AML-193 (cell line): Measurements from ENCODE around the gene PSMG1.
"Not testable (repeated sequence)": the region's sequence is repeated elsewhere in the genome, so short reads cannot be mapped to it uniquely, and the experiment has no call there.

Experiments used
- DNase-seq, 2 experiments: peaks; one replicate each; lab custom pipeline; 2025; lab: John Stamatoyannopoulos, UW

Gene PSMG1, protein sequence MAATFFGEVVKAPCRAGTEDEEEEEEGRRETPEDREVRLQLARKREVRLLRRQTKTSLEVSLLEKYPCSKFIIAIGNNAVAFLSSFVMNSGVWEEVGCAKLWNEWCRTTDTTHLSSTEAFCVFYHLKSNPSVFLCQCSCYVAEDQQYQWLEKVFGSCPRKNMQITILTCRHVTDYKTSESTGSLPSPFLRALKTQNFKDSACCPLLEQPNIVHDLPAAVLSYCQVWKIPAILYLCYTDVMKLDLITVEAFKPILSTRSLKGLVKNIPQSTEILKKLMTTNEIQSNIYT

DNA sequence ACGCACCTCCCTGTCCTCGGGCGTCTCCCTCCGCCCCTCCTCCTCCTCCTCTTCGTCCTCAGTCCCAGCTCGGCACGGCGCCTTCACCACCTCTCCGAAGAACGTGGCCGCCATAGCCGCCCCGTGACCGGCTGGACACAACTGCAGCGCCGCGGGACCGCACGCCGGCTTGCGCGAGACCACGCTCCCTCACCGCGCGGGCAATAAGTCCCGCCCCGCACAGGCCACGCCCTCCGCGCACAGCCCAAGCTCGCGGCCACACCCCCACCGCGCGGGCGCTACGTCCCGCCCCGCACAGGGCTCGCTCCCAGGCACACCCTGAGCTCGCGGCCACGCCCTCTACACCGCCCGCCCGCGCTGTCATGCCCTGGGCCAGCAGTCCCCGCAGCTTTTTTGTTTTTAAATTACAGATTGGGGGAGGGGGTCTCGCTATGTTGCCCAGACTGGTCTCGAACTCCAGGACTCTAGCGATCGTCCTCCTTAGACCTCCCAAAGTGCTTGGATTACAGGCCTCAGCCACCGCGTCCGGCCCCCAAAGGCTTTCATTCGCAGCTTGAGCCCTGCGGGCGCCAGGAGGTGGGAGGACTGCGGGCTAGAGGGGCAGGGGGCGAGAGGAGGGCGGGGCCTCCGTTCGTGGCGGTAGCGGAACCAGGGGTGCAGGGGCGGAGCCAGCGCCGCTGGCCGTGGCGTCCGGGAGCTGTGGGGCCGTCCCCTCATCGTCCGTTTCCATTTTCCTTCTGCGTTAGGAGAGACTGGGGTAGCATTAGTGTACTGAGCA, at the start of gene PSMG1:
Gene PSMG1 (minus strand): TSS at position 180 of the 778 bp plus-strand sequence. CDS start 66 bp downstream, at position 114.
- DNase-seq = peak; percentile 87 to 93

DNA sequence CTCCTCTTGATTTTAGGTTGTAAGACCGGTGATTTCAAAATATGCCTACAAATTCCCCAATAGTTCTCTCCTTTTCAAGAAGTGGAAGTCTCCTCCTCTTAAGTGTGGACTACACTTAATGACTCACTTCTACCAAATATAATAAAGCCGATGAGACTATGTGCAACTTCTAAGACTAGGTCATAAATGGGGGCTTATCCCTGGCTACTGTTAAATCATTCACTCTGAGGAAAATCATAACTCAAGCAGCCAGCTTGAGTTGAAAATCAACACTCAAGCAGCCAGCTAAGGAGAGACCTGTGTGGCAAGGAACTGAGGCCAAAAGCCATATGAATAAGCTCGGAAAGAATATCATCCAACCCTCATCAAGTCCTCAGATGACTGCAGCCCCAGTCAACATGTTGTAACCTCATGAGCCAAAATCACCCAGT, 49.6 kb upstream of the PSMG1 start:
- DNase-seq = no peak

DNA sequence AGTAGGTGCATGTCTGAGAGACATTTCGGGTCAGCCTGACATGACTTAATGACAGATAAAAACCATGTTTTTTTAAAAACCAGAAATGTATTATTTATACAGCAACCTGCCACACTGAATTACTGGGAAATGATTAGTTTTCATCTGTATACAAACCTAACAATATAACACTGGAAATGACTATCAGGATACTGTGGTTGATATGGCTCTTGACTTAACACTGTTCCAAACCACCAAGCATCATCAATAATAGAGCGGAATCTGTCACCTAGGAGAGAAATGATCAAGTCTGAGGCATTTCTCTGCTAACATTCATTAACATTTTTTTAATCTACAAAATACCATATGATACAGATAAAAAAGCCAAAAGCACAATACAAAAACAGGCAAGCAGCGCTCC, 41.7 kb upstream of the PSMG1 start:
- no peak for DNase-seq

DNA sequence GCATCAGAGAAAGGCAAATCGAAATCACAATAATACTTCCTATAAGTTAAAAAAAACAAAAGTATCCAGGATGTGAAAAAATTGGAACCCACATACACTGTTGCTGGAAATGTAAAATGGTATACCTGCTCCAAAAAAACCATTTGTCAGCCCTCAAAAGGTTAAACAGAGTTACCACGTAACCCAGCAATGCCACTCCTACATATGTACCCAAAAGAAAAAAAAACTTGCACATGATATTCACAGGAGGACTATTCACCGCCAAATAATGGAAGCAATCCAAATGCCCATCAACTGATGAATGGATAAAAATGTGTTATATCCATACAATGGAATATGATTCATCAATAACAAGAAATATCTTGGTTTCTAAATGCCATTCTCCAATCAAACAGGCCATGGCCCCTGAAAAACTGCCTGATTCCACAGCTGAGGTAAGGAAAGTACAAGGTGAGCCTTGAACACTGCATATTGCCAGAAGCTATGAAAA, 38.8 kb upstream of the PSMG1 start:
- no peak for DNase-seq

DNA sequence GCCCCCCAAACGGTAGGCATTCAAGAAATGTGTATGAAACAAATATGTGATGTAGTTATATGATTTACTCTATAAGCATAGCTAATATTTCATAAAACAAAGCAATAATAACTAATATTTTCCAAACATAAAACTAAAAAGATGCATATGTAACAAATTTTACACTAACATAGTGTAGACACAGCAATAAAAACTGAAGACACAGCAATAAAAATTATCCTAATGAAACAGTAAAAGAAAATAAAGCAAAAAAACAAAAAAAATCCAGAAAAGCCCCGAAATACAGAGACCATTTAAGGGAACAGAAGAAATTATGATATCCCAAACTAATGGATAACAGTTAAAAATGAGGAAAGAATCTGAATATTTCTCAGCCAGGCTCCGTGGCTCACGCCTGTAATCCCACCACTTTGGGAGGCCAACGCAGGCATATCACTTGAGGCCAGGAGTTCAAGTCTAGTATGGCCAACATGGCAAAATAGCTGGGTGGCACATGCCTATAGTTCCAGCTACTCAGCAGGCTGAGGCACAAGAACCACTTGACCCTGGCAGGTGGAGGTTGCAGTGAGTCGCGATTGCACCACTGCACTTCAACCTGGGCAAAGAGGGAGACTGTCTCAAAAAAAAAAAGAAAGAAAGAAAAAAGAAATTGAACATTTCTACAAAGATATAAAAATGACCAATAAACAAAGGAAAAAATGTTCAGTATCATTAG, 38.2 kb upstream of the PSMG1 start:
- DNase-seq = no peak

DNA sequence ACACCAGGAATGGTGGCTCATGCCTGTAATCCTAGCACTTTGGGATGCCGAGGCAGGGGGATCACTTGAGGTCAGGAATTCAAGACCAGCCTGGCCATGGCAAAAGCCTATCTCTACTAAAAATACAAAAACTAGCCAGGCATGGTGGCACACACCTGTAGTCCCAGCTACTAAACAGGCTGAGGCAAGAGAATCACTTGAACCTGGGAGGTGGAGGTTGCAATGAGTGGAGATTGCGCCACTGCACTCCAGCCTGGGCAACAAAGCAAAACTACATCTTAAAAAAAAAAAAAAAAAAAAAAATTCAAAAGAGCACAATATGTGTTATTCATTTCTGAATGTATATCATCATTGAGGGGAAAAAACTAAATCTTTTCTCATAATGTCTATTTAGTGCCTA, 37.6 kb upstream of the PSMG1 start:
- not testable (repeated sequence) for DNase-seq

DNA sequence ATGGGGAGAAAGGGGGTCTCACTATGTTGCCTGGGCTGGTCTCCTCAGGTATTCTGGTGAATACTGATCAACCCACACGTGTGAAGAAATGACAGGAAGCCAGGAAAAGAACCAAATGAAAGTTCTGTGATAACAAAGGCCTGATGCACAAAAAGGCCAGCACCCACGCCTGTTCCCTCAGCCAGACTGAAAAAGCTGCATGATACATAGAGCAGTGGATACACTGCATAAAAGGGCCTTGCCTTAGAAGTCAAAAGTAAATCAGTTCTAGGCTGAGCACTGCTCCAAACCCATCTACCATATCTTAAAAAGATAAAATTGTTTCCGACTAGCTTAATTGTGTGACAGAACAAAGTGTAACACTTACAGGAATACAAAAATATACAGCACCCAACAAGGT, 36.9 kb upstream of the PSMG1 start:
- no peak for DNase-seq

DNA sequence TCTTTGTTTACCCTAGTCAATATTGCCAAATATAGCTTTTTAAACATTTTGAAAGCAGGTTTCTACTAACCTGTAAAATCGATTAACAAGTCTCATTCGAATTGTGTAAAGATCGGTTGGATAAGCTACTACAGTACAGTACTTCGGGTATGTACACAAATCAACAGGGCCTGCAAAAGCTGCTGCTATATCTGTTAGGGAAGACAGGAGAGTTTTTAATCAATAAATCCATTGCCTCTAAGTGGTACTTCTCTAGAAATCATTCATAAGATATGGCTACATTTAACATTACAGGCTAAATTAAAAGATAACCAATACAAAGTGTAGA, 34.8 kb upstream of the PSMG1 start:
- no peak for DNase-seq

DNA sequence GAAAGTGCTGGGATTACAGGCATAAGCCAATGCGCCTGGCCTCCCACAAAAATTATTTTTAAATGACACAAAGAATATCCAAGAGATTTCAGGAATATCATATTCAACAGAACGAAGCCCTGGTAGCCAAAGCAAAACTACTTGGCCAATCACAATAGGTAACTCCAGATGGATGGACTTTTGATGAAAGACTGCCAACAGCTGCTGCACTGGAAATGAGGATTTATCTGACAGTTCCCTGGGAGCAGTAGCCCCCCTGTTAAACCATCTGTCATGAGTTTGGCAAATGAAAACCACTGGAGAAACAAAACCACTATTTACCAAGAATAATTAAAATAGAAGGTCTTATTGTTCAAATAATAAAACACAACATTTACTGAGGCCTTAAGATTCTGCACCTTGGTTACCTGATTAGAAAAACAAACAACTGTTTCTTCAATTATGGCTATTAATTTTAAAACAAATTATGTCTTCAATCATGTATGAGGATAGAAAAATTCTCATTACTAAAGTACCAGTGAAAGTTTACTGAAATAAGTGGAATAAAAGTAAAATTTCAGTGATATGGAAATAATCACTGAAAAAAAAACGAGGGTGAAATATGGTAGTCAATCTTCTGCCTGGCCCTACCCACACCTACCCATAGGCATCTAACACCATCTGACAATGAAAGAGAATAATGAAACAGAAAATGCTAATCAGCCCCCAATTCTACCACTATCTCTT, 34.3 kb upstream of the PSMG1 start:
- no peak for DNase-seq

DNA sequence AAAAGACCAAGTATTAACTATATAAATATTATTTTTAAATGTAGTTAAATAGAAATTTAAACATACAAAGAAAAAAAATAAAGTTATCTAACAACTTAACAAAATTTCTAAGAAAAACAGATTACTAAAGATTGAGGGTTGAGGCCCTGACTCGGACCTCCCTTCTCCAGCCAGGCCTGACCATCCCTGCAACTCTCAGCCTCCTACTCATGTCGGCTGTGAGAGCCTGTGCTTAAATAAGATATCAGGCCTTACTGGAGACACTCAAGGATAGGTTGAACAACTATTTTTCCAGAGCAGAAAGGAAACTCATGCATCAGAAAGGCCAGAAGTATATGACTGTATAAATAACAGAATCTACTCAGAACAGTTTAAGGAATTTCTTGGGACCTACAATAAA, 33.0 kb upstream of the PSMG1 start:
- DNase-seq = no peak

DNA sequence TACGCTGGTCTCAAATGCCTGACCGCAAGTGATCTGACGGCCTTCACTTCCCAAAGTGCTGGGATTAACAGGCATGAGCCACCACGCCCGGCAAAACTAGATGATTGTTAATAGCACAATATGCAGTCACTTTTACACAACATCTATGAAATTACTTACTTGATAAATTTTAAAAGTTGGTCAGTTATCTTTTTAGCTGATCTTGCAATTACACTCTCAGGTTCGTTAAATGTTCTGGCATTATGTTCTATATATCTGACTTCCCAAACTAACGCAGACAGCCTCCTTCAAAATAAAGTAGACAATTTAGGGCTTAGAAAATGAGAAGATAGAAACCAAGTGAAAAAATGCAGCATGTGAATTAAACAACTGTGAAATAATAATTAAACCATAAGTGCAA, 31.8 kb upstream of the PSMG1 start:
- no peak for DNase-seq

DNA sequence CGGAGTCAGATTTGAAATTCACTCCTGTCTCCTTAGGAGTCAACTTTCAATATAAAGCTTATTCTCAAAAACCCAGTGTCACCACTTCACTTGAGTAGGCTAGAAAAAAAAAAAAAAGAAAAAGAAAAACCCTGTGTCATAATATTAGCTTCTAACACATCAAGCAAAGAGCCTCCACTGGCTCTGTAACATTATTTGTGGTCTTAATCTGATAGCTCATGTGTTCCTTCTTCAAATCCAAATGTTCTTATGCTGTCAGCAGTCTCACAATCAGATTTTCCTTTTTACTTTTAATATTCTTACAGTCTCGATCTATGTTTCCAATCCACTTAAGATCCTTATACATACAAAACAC, 26.1 kb upstream of the PSMG1 start:
- no peak for DNase-seq

DNA sequence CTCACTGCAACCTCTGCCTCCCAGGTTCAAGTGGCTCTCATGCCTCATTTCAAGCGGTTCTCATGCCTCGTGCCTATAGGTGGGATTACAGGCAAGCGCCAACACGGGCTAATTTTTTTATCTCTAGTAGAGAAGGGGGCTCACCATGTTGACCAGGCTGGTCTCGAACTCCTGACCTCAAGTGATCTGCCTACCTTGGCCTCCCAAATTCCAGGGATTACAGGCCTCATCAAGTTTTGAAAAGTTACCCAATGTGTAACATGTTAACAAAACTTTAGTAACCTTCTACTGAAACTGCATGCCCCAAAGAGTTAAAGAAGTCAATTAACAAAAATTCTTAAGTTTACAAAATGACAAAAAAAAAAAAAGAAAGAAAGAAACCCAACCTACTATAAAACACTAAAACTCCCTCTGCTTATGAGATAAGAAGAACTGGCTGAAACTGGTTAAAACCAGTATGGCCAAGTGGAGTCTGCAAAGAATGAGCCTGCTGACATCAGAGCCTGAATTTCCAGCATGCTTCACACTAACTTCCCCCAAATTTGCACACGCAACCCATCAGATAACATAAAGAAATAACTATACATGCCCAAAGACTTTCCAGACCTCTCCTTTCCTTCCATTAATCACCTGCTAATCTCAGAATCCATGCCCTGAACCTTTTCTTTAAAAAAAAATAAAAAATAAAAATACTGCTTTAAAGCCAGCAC, 25.5 kb upstream of the PSMG1 start:
- DNase-seq = no peak

DNA sequence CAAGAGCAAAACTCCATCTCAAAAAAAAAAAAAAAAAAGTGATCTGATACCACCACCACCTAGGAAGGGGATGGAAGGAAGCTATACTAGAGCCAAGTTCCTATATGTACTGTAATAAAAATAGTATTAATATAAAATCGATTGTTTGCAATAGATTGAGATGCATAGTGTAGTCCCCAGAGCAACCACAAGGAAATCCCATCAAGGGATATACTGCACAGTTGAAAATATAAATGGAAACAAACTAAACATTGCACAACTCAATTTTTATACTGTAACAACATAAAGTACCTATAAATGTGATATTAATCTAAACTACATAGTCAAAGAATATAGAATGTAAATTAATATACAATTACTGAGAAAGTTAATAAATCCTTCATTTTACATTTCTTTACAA, 20.9 kb upstream of the PSMG1 start:
- DNase-seq = no peak

DNA sequence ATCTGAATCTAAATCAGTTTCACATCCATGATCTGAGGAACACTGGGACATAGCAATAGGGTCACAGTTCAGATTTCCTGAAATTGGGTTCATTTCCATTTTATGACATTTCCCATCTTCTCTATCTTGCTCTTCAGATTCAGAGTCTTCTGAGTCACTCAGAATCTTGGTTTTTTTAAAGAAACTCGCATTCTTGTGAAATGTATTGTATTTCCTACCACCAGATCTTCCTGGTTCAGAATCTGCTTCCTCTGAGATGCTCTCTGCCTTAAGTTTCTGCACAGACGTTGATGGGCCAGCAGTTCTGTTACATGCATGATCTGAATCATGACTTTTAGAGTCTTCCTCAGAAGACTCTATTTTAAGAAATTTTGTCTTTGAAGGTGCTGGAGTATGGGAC, 15.5 kb upstream of the PSMG1 start:
- DNase-seq = no peak

DNA sequence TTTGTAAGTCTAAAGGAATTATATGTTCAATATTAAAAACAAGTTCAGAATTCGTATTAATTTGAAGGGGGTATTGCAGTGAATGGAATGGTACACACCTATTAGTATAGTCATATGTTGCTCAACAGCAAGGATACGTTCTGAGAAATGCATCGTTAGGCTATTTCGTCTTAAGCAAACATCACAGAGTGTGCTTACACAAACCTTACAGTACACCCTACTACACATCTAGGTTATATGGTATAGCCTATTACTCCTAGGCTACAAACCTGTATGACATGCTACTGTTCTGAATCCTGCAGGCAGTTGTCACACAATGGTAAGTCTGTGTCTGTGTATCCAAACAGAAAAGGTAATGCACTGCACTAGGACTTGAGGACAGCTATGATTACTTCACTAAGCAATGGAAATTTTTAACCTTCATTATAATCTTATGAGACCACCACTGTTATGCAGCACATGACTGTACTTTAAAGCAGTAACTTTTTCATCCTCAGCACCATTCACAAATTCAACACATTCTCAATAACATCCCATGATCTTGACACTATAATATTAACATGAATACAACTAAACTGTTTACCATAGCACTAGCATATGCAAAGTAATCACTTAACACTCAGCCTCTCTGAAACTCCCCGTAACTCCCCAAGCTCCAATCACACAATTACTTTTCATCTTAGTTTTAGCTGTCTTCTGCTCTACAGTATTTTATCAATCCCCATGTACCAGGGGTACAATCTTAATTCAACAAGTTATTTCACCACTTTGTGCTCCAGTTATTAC, 14.4 kb upstream of the PSMG1 start:
- DNase-seq = no peak

DNA sequence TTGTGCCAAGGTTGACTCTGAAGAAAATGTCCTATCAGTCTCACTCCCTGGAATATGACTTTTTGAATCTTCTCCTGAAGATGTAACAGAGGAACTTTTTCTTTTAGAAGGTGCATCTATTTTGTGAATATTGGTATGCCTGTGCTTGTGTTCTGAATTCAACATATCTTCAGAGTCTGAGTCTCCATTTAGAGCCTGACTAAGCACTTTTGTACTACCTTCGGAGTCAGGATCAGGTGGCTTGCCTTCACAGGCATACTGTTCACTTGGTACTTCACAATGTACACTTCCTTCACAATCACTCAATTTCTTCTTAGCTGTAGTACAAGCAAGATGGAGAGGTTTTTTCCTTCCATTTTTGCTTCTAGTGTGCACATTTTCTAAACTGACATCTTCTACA, 13.6 kb upstream of the PSMG1 start:
- no peak for DNase-seq

DNA sequence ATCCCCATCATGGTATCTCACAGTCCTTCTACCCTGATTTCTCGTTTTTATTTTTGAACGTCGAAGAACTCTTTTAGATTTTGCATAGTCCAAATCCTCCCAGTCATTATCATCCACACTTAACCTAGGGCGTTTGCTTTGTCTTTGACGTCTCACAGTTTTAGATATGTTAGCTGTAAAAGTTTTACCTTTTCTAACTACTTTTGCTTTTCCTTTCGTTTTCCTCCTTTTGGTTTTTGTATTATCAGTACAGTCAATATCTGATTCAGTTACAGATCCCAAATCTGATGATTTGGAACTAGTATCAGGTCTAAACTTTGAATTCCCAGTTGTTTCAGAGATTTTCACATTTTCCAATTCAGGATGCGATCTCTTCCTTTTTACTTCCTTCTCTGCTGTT, 13.1 kb upstream of the PSMG1 start:
- no peak for DNase-seq

DNA sequence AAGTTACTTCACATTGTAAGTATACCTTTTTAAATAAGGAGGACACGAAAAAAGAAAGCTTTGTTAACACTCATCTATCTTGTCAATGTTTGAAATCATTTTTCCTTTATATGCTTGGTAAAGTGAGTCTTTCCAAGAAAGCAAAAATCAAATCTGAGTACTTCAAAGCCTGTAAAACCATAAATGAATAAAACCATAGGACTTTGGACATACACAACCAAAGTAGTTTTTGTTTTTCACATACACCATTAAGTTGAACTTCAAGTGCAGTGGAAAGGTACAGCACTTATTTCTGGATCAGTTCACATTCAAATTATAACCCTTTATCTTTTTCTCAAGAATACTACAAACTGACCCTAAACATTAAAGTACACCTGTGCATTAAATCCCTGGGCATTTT, 10.1 kb upstream of the PSMG1 start:
- DNase-seq = no peak

DNA sequence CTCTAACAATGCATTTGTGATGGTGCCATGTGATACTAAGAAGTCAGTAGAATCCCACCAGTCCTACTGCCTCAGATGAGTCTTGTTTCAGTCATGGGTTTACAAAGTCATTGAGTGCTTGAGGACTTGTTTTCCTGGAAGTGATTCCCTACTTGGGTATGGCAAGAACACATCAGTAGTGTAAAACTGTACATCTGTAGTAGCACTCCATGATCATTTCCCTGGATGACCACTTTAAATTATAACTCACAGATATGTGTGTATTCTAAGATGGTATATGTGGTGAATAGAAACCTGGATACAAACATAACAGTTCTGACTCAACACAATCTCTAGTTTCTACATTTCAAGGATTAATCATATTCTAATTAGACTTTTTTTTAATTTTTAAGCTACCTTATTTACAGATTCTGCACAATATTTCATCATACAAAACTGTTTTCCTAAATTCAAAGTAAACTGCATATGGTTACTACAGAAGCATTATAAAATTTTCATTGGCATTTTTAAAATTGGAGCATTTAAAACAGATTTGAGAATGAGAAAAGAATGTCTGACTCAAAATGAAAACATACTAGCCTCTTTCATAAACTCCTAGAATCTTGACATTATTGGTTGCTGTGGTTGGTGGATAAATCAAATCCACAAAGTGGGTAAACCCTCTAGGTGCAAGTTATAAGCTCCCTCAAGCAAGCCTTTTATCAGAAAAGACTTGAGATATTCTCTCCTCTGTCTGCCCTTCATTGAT, 6.8 kb upstream of the PSMG1 start:
- DNase-seq = no peak
